IPS DF 19.7 (cell line): ENCODE measurements around the gene CCDC120.

Experiments
- DNase-seq: peaks from one replicate; pipeline ENCODE4 v3.0.0-alpha.2; 2013; ENCODE audit warnings: low read depth, low spot score

Gene CCDC120

DNA sequence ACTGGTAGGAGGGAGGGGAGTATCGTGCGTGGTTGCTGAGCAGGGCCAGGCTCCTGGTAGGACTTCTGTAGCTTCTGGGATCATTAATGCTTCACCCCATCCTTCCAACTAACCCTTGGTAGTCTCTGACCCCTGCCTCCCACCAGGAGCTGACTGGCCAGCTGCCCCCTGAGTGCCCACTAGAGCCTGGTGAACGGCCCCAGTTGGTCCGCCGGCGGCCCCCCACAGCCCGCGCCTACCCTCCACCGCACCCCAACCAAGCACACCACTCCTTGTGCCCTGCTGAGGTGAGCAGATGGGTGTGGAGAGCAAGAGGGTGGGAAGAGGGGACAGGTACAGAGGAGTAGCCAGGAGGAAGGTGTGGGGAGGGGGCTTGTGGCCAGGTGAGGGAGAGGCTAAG, 4.9 kb downstream of the CCDC120 start:
- no peak for DNase-seq

GRCh38 chrX:49064303-49064702, 5.5 kb downstream of the CCDC120 start:
- DNase-seq: no peak

DNA sequence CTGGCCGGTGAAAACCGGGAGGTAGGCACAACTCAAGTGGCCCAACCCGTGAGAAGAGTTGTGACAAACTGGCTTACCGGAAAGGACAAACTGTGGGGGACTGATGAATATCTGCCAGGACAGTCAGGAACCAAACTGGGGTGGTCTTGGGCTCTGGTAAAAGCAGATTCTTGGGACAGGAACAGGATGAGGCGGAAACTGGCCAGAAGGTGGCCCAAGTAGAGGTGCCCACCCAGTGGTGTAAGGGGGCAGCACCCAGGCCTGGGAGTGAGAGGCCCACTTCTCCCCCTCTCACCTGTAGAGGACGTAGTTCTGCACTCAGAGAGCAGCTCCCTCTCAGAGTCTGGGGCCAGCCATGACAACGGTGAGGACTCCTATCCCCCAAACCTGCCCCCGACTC, 5.9 kb downstream of the CCDC120 start:
- no peak for DNase-seq

- no peak for DNase-seq
Observed at GRCh38 chrX:49066278-49066677, 7.5 kb downstream of the CCDC120 start.

DNA sequence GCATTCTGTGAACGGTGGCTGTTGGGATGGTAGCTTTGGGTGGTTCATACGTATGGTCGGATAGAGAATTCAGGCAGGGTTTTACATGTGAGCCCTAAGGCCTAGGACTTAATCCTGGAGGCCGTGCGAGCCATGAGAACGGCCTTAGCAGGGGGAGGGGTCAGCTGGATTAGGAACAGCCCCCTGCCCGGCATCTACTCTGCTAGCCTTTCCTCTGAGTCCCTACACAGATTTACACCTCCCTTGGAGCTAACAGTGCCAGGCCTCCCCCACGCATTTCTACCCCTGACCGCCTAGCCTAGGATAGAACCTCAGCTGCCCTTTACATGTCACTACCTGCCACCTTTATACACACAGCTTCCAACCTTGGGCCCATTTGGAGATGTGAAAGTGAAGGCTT, 7.9 kb downstream of the CCDC120 start:
- no peak for DNase-seq

DNA sequence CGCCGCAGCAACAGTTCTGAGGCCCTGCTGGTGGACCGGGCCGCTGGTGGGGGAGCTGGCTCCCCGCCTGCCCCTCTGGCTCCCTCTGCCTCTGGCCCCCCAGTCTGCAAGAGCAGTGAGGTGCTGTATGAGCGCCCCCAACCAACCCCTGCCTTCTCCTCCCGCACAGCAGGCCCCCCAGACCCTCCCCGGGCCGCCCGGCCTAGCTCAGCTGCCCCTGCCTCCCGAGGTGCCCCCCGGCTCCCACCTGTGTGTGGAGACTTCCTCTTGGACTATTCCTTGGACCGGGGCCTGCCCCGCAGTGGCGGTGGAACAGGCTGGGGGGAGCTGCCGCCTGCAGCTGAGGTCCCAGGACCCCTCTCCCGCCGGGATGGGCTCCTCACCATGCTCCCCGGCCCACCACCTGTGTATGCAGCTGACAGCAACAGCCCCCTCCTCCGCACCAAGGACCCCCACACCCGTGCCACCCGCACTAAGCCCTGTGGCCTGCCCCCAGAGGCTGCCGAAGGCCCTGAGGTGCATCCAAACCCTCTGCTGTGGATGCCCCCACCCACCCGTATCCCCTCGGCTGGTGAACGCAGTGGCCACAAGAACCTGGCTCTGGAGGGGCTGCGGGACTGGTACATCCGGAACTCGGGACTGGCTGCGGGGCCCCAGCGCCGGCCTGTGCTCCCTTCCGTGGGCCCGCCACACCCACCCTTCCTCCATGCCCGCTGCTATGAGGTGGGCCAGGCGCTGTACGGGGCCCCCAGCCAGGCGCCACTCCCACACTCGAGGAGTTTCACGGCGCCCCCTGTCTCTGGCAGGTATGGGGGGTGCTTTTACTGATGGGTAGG, 8.7 kb downstream of the CCDC120 start:
- DNase-seq: no peak

GRCh38 chrX:49069038-49069437, 10.2 kb downstream of the CCDC120 start:
- no peak for DNase-seq

DNA sequence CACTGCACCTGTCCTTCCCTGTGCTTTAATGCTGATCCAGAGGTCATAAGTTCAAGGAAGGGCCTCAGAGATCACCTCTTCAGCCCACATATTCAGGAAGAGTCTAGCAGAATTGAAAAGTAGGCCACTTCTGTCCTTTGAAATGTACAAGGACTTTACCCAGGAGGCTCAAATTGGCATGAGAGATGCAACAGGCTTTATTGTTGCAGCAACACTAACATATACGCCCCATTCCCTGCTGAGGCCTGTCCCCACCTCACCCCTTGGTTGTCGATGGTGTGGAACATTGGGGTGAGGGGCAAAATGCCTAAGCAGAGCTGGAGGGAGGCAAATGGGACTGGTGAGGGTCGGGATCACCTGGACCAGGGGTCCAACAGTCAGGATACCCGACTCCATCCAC, 12.2 kb downstream of the CCDC120 start:
- DNase-seq: no peak

GRCh38 chrX:49071877-49072711, 13.3 kb downstream of the CCDC120 start:
- DNase-seq: no peak

DNA sequence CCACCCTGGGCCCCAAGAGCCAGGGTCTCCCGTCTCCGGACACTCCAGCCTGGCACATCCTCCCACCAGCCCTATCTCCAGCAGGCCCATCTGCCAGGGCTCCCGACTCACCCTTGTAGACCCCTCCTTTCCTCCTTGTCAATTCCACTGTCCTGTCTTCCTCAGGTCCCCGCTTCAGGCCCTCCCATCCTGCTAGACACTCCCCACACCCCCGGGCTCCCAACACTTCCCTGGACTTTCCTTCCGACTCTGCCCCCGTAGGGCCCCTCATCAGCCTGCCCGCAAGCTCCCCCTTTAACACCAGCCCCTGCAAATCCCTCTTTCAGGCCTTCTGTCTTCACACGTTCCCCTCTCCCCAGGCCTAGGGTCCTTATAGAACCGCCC, 13.9 kb downstream of the CCDC120 start:
- no peak for DNase-seq

DNA sequence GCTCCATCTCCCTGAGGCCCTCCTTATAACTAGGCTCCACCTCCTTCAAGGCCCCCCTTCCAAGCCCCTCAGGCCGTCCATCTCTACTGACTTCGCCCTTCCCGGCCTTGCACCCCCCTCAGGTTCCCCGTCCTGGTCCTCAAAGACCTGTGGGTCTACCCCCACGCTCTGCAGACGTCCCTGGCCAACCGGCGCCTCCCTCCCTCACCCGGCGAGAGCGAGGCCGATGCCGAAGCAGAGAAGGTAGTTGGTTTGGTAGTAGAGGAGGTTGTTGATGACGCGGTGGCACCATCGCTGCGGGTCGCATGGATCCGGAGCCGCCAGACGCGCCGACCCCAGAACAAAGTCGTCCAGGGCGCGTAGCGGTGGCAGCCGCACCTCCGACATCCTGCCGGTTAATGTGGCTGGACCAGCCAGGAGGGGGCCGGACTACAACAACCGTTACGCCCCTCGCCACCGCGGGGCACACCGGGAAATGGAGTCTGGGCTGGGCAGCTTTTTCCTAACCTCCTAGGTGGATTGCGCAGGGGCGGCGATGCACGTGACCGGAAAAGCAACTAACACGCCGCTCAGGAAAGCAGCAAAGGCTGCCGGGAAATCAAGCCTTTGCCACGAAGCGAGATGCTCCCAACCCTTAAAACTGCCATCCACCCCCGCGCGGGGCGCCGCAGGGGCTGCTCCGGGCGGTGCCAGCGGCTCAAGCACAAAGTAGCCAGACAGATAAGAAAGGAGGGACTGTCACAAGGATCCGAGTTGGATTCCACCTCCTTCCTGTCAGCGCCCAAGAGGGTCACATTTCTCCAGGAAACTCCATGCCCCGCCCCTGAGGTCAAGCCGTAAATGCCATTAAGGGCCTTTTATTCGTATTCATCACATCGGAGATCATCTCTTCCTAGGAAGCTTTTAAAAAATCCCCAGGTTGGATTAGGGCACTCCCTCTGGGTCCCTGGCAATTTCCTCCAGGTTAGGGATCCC, 15.1 kb downstream of the CCDC120 start, which contains the start of gene PRAF2:
Gene PRAF2 (minus strand): TSS at position 402 of the 975 bp plus-strand sequence. CDS start 15 bp downstream, at position 387.
- DNase-seq: no peak

GRCh38 chrX:49075347-49075746, 16.5 kb downstream of the CCDC120 start:
- DNase-seq: no peak

- no peak for DNase-seq
Observed at GRCh38 chrX:49077941-49078340, 19.1 kb downstream of the CCDC120 start.

- no peak for DNase-seq
Observed at GRCh38 chrX:49079489-49080428, 21.0 kb downstream of the CCDC120 start, which contains the start of gene WDR45. TSS of gene WDR45 (minus strand) at chrX:49079887. CDS start at chrX:49078095, 1,792 bp downstream.

- DNase-seq: no peak
Observed at GRCh38 chrX:49082271-49082871, 23.6 kb downstream of the CCDC120 start.

- DNase-seq: no peak
Observed at GRCh38 chrX:49089553-49089952, 30.8 kb downstream of the CCDC120 start.

- DNase-seq: no peak
Observed at GRCh38 chrX:49096419-49096818, 37.6 kb downstream of the CCDC120 start.

DNA sequence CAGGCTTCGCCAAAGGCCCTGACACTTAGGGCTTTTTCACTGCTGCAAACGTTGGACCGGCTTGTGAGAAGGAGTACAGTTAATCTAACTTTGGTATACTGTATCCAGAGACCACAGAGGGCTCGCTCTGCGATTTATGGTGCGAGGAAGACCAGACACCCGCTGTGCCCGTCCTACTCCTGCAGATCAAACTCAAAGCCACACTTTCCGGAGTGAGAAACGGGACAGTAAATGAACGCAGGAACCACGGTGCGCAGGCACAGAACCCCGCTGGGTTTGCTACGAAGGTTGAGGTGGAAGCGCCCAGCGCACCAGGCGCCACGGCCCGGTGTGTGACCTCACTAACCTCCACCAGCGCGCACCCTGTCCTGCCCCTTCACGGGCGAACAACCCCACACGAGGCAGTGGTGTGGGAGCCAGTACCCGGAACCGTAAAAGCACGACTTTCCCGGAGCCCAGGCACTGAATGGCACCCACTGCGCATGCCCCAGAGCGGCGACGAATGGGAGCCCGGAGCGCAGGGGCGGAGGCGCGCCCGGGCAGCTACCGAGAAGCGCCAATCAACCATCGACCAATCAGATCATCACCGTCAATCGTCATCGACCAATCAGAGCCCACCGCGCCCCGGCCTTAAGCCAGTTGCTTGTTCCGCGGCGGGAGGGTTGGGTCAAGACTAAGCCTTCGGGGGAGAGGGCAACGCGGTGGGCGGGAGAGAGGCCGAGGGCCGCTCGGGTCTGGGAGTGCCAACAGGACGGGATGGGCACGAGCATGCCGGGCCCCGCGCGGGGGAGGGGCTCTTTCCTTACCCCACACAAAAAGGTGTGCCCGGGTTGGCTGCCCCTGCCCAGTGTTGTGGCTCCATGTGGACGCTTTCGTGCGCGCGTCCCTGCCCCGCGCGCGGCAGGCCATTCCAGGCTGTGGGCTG, 42.2 kb downstream of the CCDC120 start:
- peak; percentile 67 for DNase-seq

- no peak for DNase-seq
Observed at GRCh38 chrX:49101629-49101984, 42.8 kb downstream of the CCDC120 start.
